GM20000 (cell line): ENCODE measurements around the gene MYO1D.
"Not testable (repeated sequence)": the region's sequence is repeated elsewhere in the genome, so short reads cannot be mapped to it uniquely, and the experiment has no call there.

Experiments
- DNase-seq: peaks from one replicate; pipeline ENCODE4 v3.0.0; 2012; ENCODE audit warnings: low spot score
- CTCF ChIP-seq: IDR thresholded peaks from 2 replicates; pipeline ENCODE4 v1.5.1; 2012; ENCODE audit warnings: mild to moderate bottlenecking, control low read depth; ENCODE audit errors: extremely low read depth, missing control alignments

Gene MYO1D

GRCh38 chr17:32458371-32458770, 418.6 kb downstream of the MYO1D start:
- no peak for TF ChIP-seq CTCF
- no peak for DNase-seq

- no peak for TF ChIP-seq CTCF
- no peak for DNase-seq
These were observed 423.6 kb downstream of the MYO1D start for GRCh38 chr17:32453370-32453769.

- TF ChIP-seq CTCF, result no peak
- DNase-seq, result no peak
These were observed 424.6 kb downstream of the MYO1D start for GRCh38 chr17:32452281-32452680.

- TF ChIP-seq CTCF, result no peak
These were observed 425.0 kb downstream of the MYO1D start for GRCh38 chr17:32451879-32452278.

GRCh38 chr17:32450379-32450778, 426.5 kb downstream of the MYO1D start:
- not testable (repeated sequence) for DNase-seq

More at GRCh38 chr17:32451879-32452278, 425.0 kb downstream of the MYO1D start:
- DNase-seq, result no peak

- TF ChIP-seq CTCF, result no peak
- DNase-seq, result no peak
These were observed 427.0 kb downstream of the MYO1D start for GRCh38 chr17:32449963-32450362.

GRCh38 chr17:32446949-32447348, 430.0 kb downstream of the MYO1D start:
- no peak for TF ChIP-seq CTCF
- DNase-seq, result no peak

- no peak for TF ChIP-seq CTCF
- DNase-seq, result no peak
These were observed 431.0 kb downstream of the MYO1D start for GRCh38 chr17:32445971-32446370.
